NCI-H2107 (cell line): ENCODE results near the gene ZFYVE19.

Source experiments
- DNase-seq: peaks from one replicate; lab custom pipeline; 2025; lab: John Stamatoyannopoulos, UW

The ZFYVE19 gene

GRCh38 chr15:40815042-40815698 lies 8.3 kb downstream of the ZFYVE19 start:
- no peak for DNase-seq

DNA sequence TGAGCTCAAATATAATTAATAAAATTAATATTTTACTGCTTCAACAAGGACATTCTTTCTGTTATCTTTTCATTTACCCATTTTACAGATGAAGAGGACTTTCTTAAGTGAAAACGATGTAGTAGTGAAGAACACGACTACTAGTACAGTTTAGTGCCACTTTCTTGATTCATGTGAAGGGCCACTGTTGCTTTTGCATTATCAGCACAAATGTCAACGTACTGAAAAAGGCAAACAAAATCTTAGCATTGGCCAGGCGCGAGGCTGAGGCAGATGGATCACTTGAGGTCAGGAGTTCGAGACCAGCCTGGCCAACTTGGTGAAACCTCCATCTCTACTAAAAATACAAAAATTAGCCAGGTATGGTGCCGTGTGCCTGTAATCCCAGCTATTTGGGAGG lies 12.2 kb downstream of the ZFYVE19 start:
- no peak for DNase-seq

DNA sequence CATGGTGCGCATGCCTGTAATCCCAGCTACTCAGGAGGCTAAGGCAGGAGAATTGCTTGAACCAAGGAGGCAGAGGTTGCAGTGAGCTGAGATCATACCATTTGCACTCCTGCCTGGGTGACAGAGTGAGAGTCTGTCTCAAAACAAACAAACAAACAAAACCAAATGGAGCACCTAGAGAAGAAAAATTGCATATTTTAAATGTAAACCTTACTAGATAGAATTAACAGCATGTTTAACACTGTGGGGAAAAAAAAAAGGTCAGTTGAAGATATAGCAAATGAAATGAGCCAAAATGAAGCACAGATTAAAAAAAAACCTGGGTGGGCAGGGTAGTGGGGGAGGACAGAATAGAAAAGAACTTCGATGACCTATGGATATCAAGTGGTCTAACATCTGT lies 14.3 kb downstream of the ZFYVE19 start:
- DNase-seq, result no peak

DNA sequence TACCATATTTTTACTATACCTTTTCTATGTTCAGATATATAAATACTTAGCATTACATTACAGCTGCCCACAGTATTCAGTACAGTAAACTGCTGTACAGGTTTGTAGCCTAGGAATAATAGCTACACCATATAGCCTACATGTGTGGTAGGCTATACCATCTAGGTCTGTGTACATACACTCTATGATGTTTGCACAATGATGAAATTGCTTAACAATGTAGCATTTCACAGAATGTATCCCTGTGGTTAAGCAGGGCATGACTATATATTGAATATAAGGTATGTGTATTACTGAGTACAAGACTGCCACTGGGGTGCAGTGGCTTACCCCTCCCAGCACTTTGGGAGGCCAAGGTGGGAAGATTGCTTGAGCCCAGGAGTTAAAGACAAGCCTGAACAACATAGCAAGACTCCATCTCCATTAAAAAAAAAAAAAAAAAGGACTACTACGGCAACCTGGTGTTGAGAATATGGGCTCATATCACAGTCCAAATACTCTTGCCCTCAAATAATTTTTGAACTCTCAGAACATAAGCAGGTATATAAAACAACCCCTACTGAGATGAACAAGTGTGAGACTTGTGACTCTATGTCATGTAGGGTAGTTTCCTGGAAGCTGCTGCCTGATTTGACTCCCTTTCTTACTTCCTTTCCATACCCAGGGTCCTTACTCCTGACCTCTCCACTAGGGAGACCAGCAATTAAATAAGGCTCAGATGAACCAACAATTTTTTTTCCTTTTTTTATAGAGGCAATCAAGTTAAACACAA lies 16.9 kb downstream of the ZFYVE19 start:
- DNase-seq, result no peak

DNA sequence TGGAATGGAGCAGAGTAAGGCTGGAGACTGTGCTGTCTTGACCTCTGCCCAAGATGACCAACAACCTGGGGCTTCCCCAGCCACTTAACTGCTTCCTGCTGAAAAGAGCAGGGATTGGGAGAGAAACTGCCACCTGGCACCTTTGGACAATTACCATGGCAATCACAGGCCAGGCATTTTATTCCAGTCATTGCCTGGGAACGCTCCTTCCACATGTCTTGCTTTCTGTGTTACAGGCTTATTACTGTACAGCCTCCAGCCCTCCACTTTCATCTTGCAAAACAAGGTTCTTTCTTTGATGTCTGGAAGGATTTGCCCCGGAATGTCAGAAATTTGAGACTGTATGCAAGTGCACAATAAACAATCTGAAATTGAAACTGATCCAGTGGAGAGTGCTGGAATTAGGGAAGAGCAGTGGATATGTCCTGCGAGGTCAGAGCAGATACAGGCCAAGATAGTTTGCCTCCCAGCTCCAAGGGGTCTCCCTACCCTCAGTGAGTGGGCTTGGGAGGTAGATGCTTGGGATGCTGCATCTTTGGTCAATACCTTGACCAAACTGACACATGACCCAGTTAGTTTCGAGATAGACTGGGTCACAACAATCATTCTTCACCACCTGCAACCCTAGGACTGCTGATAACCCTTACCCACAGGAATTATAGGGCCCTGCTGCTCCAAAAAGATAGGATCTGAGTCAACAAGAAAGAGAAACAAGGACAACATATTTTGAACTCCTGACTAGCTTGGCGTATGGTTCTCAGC lies 19.0 kb downstream of the ZFYVE19 start:
- no peak for DNase-seq

DNA sequence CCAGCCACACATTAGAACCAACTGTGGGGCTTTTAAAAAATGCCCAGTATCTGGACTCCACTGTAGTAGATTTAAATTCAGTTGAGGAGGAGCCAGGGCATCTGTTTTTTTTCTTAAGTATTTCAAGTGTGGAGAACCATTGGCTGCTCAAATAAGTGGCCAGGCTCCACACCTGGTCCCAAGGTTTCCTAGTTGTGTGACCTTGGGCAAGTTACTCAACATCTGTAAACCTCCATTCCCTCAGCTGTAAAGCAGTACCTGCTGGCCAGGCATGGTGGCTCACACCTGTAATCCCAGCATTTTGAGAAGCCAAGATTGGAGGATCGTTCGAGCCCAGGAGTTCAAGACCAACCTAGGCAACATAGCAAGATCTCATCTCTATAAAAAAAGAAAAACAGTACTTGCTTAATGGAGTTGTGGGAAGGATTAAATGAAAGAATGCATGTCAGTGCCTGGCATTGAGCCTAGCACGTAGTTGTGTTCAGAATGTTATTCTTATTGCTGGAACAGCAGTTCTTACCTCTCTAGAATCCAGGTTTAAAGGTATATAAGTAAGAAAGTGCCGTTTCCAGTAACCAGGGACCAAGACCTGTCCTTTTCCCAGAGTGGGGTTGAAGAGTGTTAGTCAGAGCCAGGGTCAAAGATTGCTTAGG lies 19.7 kb downstream of the ZFYVE19 start:
- no peak for DNase-seq

DNA sequence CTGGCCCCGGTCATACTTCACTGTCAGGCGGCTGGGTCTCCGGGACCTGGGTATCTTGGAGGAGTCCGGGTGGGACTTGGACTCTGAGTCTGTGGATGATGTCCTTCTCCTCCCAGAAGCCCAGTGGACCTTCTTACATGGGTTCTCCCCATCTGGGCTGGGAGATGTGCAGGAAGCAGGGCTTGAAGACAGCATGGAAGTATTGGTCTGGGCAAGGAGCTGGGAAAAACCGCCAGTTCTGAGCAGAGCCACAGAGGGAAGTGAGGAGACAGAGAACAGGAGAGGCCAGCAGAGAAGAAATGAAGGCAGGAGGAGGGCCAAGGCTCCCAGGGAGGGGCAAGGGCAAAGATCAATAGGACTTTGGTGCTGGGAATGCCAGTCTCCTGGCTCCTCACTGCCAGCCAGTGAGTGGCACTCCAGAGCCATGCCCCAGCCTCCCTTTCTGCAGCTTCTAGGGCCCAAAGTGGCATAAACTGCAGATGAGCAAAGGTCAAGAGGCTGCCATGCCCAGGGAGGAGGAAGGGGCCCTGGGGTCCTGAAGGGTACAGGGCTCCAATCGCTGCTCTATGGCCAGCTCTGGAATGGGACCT lies 21.7 kb downstream of the ZFYVE19 start, which contains the start of gene PPP1R14D:
Gene PPP1R14D (minus strand): TSS at position 262 of the 590 bp plus-strand sequence. CDS start 67 bp downstream, at position 195.
- DNase-seq, result no peak

GRCh38 chr15:40829115-40829514 lies 22.2 kb downstream of the ZFYVE19 start:
- no peak for DNase-seq

- DNase-seq, result peak; percentile 31
These were observed 24.0 kb downstream of the ZFYVE19 start for GRCh38 chr15:40830884-40831283.

DNA sequence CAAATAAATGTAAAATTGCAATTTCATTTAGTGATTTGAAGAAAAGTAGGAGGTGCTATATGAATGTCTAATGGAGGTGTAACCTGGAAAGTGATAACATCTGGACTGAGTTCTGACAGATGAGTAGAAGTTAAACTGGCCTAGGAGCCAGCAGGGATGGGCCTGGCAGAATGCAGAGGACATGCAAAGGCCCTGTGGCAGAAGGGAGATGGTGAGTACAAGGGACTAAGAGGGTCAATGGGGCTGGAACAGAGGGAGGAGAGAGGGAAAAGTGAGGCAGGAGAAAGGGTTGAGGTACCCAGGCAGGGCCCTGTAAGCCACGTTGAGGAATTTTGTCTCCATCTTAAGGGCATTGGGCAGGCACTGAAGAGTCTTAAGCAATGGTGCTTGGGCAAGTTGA lies 25.0 kb downstream of the ZFYVE19 start:
- no peak for DNase-seq

- no peak for DNase-seq
These were observed 26.0 kb downstream of the ZFYVE19 start for GRCh38 chr15:40832903-40833302.

DNA sequence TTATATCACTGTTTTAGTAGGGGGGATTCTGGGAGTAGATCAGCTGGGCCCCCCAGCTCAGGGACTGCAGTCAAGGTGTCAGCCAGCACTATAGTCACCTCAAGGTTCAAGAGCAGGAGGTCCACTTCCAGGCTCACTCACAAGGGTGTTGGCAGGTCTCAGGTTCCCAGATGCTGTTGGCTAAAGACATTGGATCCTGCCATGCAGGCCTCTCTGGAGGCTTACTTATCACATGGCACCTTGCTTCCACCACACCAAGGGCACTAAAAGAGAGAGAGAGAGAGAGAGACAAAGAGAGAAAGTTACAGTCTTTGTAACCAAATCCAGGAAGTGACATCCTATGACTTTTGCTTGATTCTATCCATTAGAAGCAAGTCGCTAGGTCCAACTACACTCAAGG lies 29.1 kb downstream of the ZFYVE19 start:
- DNase-seq, result no peak

- no peak for DNase-seq
These were observed 31.9 kb downstream of the ZFYVE19 start for GRCh38 chr15:40838756-40839155.

GRCh38 chr15:40841741-40842140 lies 34.9 kb downstream of the ZFYVE19 start:
- DNase-seq, result no peak

DNA sequence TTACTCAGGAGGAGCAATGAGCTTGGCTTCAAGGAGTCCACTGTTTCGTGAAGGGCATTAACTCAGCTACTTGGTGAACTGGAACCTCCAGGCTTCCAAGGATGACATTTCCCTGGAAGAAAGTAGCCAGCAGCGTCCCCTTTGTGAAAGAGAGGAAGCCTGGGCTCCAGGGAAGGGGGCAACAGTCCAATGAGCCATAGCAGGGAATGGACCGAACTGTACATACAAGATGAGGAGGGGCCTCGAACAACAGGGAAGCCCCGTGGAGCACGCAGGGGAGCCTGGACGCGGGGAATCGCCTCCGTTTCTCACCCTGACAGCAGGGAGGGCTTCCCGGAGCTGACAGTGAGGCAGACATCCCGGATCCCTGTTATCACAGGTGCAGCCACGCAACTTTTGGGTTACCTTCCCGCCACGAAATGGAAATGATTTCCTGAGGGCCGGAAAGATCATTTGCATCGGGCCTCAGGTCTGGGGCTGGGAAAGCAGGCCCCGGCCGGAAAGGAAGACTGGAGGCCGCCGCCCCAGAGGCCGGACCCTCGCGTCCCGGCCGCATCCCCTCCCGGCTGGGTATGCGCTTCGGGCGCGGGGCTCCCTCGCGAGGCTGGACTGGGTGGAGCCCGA lies 36.5 kb downstream of the ZFYVE19 start:
- DNase-seq, result no peak

DNA sequence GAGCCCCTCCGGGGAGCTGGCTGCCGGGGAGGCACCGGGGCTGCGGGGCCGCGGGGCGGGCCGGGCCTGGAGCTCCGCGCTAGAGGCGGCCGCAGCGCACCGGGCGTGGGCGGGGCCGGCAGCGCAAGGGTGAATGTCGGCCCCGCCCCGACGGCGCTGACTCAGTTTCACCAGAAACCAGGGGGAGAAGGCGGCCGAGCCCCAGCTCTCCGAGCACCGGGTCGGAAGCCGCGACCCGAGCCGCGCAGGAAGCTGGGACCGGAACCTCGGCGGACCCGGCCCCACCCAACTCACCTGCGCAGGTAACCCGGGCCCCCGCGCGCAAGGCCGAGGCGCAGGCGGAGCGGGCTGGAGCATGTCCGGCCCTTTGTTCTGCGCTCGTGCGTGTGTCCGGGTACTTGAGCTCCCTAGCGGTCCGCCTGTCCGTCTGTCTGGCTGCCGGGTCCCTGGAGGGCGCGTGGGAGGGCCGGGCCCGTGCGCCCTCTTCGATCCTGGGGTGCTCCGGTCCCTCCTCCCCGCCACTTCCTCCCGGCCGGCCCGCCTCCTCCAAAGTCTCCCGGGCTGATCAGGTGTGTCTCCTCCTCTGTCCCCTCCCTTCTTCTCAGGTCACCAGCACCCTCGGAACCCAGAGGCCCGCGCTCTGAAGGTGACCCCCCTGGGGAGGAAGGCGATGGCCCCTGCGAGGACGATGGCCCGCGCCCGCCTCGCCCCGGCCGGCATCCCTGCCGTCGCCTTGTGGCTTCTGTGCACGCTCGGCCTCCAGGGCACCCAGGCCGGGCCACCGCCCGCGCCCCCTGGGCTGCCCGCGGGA lies 37.2 kb downstream of the ZFYVE19 start, which contains the start of gene SPINT1:
Gene SPINT1 (plus strand): TSS at position 164 of the 811 bp plus-strand sequence. CDS start 507 bp downstream, at position 671.
- DNase-seq, result no peak

- no peak for DNase-seq
These were observed 37.8 kb downstream of the ZFYVE19 start for GRCh38 chr15:40844696-40845030.

DNA sequence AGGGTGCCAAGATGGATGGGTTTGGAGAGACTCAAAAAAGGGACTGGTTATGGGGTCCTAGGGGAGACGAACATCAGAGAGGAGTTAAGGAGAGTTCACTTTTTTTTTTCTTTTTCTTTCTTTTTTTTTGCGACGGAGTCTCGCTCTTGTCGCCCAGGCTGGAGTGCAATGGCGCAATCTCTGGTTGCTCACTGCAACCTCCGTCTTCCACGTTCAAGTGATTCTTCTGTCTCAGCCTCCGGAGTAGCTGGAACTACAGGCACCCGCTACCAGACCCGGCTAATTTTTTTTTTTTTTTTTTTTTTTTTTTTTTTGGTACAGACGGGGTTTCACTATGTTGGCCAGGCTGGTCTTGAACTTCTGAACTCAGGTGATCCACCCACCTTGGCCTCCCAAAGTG lies 38.1 kb downstream of the ZFYVE19 start:
- DNase-seq, result no peak

DNA sequence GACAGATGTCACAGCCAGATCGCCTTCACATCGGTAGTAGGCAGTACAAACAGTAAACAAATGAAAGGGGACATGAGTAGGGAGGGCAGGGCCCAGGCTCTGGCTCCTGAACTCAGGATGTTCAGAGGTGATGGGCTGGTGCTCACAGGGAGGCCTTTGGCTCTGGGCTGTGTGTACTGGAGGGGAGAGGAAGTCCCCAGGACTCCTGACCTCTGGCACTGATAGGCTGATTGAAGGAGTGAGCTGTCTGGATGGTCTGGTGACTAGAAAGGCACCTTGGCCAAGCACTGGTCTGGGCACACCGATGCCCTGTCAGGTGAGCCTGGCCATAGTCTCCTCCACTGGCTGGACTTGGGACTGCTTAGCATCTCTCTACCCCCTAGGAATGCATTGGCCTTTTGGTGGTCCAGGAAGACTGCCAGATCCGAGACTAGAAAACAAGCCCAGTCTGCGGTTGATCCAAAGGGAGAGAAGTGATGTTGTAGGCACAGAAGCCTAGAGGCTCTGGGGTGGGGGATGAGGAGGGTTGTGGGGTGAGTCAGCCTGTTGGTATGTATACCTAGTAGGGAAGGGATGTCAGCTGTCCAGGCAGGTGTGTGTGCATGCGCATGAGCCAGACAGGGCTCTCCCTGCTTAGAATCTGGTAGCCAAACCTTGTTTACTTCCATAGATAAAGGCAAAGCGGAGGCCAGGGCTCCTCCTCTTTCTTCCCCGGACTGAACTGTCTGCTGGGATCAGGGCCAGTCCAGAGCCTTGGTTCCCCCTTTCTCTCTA lies 38.8 kb downstream of the ZFYVE19 start:
- no peak for DNase-seq

DNA sequence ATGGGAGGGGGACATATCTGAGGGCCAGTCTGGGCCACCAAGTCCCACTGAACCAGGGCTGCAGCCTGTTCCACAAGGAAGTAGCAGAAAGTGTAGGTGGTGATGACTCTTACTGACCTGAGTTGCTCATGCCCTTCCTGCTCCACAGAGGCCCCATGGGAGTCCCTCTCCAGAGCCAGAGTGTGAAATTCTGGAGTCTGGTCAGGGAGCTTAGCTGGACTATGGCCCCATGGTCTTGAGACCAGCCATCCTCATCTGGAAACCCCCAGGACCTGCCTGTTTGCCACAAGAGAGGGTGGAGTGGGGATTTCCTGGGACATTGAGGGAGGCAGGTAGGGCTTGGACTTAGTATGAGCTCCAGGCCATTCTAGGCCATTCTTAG lies 39.9 kb downstream of the ZFYVE19 start:
- no peak for DNase-seq
